ENCODE data around the gene GARNL3.

- no peak for TF ChIP-seq EP300 (IDR thresholded peaks at IDR 0.05)
- no peak for TF ChIP-seq CTCF (IDR thresholded peaks at IDR 0.05)
- TF ChIP-seq POLR2A (IDR thresholded peaks at IDR 0.05): no peak
Measured at GRCh38 chr9:127280880-127281660, 16.5 kb downstream of the GARNL3 start.
